Keratinocyte (primary cell): ENCODE results near the gene GALNT14. TPM values are rescaled to one million over a fixed set of nuclear protein-coding genes. Genes with fewer than 3 reads are reported as not detected.

Source experiments
- DNase-seq: peaks from one replicate; pipeline ENCODE4 v3.0.0-alpha.2; 2011; ENCODE audit warnings: low read depth, missing footprints, low spot score
- FAIRE-seq: peaks from 2 replicates; lab custom pipeline; 2011; peaks lifted over from hg19 to GRCh38; lab: Jason Lieb, UNC
- H2AFZ ChIP-seq: 2 replicates; pipeline ENCODE4 v1.6.0; 2012; ENCODE audit warnings: low read length, control low read depth, inconsistent platforms; ENCODE audit not compliant: control insufficient read depth
- H3K27ac ChIP-seq: 2 replicates; pipeline ENCODE4 v1.5.1; 2011; ENCODE audit warnings: low read length; ENCODE audit not compliant: control insufficient read depth, insufficient read depth
- H3K27me3 ChIP-seq: 3 replicates; pipeline ENCODE4 v1.6.0; 2011; ENCODE audit warnings: low read length; ENCODE audit not compliant: control insufficient read depth, insufficient read depth; ENCODE audit errors: extremely low read depth
- H3K36me3 ChIP-seq, 2 experiments: 2 replicates in 1 of 2; 3 replicates in 1 of 2; pipeline ENCODE4 v1.5.1; 2011; ENCODE audit warnings: low read length in 2 of 2, mild to moderate bottlenecking in 1 of 2; ENCODE audit not compliant: control insufficient read depth in 2 of 2, insufficient read depth in 2 of 2; ENCODE audit errors: extremely low read depth in 1 of 2
- H3K4me1 ChIP-seq: 3 replicates; pipeline ENCODE4 v1.5.1; 2011; ENCODE audit warnings: low read length; ENCODE audit not compliant: control insufficient read depth, insufficient read depth; ENCODE audit errors: extremely low read depth
- H3K4me2 ChIP-seq: 3 replicates; pipeline ENCODE4 v1.6.0; 2011; ENCODE audit warnings: low read depth, low read length; ENCODE audit not compliant: control insufficient read depth, insufficient read depth; ENCODE audit errors: extremely low read depth
- H3K4me3 ChIP-seq, 3 experiments: fragments of 200-600 bp in 1 of 3; sonication (generic) in 1 of 3; 2 replicates in 2 of 3; 3 replicates in 1 of 3; pipeline ENCODE4 v1.5.1; 2011 to 2016; ENCODE audit warnings: low read length in 3 of 3, mild to moderate bottlenecking in 3 of 3, control low read depth in 2 of 3, inconsistent platforms in 1 of 3, low read depth in 1 of 3, mixed read lengths in 1 of 3, mixed run types in 1 of 3, moderate library complexity in 1 of 3; ENCODE audit not compliant: control insufficient read depth in 2 of 3, insufficient read depth in 2 of 3; ENCODE audit errors: extremely low read depth in 1 of 3
- H3K79me2 ChIP-seq: 2 replicates; pipeline ENCODE4 v1.6.0; 2012; ENCODE audit warnings: low read length; ENCODE audit not compliant: control insufficient read depth, insufficient read depth
- H3K9ac ChIP-seq: 3 replicates; pipeline ENCODE4 v1.6.0; 2011; ENCODE audit warnings: low read length; ENCODE audit not compliant: control insufficient read depth, insufficient read depth; ENCODE audit errors: extremely low read depth
- H3K9me1 ChIP-seq: 3 replicates; pipeline ENCODE4 v1.6.0; 2011; ENCODE audit warnings: low read length; ENCODE audit not compliant: control insufficient read depth, insufficient read depth; ENCODE audit errors: extremely low read depth
- H3K9me3 ChIP-seq: 2 replicates; pipeline ENCODE4 v1.5.1; 2012; ENCODE audit warnings: low read depth, low read length; ENCODE audit not compliant: control insufficient read depth
- H4K20me1 ChIP-seq: 3 replicates; pipeline ENCODE4 v1.6.0; 2011; ENCODE audit warnings: low read length; ENCODE audit not compliant: control insufficient read depth, insufficient read depth; ENCODE audit errors: extremely low read depth
- EZH2 ChIP-seq: IDR thresholded peaks from one replicate; pipeline ENCODE4 v1.6.1; 2012; ENCODE audit warnings: inconsistent platforms, mild to moderate bottlenecking, low read length, moderate library complexity
- dilution Hi-C: fragments of 300-500 bp; cut with MboI; formaldehyde crosslinking; loops from one replicate; pipeline ENCODE4 v1.7.0; 2020; ENCODE audit warnings: low sequenced_read_pairs; ENCODE audit not compliant: extremely low pct_ligation_motif_present
- polyA plus RNA-seq, 5 experiments: library from polyadenylated mRNA; depleted of rRNA in 3 of 5; stranded (reverse) in 3 of 5; stranded (forward) in 1 of 5; unstranded in 1 of 5; fragments of >200 nt; gene quantifications; 1 replicate in 1 of 5; 2 replicates in 3 of 5; 3 replicates in 1 of 5; pipeline versions ENCODE4 v1.2.1 to v1.2.3, GENCODE V29; 2011 to 2012; ENCODE audit warnings: missing spikeins in 2 of 5, low read depth in 1 of 5, low replicate concordance in 1 of 5
- TF ChIP-seq, protein P1 (sequence below), 3 experiments: IDR thresholded peaks in 1 of 3; conservative IDR thresholded peaks in 1 of 3; optimal IDR thresholded peaks in 1 of 3; 2 replicates in 2 of 3; 3 replicates in 1 of 3; pipeline versions ENCODE3 to v1.5.1; 2011; ENCODE audit warnings: low read length in 3 of 3, mild to moderate bottlenecking in 3 of 3, moderate library complexity in 2 of 3, control low read depth in 1 of 3, inconsistent platforms in 1 of 3; ENCODE audit not compliant: insufficient read depth in 2 of 3; ENCODE audit errors: extremely low read depth in 1 of 3

The GALNT14 gene
- polyA plus RNA-seq, 1 donor (not counting 4 experiments of a cell fraction or from before 2014, with no cell fraction given) = 27.4 TPM

DNA sequence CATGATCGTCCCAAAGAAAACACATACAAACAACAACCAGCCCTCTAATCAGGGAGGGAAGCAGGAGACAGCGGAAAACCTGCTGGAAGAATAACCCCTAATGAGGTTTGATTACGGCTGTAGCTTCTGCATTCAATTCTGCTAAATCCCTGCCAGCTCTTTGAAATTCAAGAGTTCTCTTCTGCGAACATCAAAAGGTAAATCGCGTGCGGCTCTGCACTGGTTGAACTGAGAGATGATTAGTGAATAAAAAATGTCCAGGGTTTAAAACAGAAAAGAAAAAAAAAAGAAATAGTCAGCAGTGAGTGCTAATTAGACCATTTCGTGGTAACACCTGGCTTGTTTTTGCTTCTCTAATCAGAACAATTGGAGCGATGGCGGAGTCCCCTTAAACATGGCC lies 178.0 kb downstream of the GALNT14 start:
- H3K4me1 ChIP-seq = no peaks in the 10 kb centered on the region
- no peaks in the 10 kb centered on the region for H3K79me2 ChIP-seq
- DNase-seq (no peak), FAIRE-seq (no peak)
- no peaks in the 10 kb centered on the region for H3K27me3 ChIP-seq
- dilution Hi-C loops = no loop called here
- H3K9me1 ChIP-seq = no peaks in the 10 kb centered on the region
- H3K9me3 ChIP-seq = no peaks in the 10 kb centered on the region
- H3K9ac ChIP-seq = no peak overlapping the region
- TF ChIP-seq, protein P1, sequence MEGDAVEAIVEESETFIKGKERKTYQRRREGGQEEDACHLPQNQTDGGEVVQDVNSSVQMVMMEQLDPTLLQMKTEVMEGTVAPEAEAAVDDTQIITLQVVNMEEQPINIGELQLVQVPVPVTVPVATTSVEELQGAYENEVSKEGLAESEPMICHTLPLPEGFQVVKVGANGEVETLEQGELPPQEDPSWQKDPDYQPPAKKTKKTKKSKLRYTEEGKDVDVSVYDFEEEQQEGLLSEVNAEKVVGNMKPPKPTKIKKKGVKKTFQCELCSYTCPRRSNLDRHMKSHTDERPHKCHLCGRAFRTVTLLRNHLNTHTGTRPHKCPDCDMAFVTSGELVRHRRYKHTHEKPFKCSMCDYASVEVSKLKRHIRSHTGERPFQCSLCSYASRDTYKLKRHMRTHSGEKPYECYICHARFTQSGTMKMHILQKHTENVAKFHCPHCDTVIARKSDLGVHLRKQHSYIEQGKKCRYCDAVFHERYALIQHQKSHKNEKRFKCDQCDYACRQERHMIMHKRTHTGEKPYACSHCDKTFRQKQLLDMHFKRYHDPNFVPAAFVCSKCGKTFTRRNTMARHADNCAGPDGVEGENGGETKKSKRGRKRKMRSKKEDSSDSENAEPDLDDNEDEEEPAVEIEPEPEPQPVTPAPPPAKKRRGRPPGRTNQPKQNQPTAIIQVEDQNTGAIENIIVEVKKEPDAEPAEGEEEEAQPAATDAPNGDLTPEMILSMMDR (optimal IDR thresholded peaks at IDR 0.05 in 1 of 3, IDR thresholded peaks at IDR 0.05 in 1 of 3, conservative IDR thresholded peaks at IDR 0.05 in 1 of 3; ENCODE audit: extremely low read depth in 1 of 3, insufficient read depth in 2 of 3, low read length in 3 of 3) = no peak
- TF ChIP-seq EZH2 = no peak
- H3K27ac ChIP-seq = no peak overlapping the region
- H4K20me1 ChIP-seq = no peaks in the 10 kb centered on the region
- H2AFZ ChIP-seq = no peak overlapping the region
- peaks cover 0 to 13% of the 10 kb centered on the region in 2 experiments for H3K36me3 ChIP-seq
- H3K4me3 ChIP-seq = no peak overlapping the region
- no peak overlapping the region for H3K4me2 ChIP-seq

DNA sequence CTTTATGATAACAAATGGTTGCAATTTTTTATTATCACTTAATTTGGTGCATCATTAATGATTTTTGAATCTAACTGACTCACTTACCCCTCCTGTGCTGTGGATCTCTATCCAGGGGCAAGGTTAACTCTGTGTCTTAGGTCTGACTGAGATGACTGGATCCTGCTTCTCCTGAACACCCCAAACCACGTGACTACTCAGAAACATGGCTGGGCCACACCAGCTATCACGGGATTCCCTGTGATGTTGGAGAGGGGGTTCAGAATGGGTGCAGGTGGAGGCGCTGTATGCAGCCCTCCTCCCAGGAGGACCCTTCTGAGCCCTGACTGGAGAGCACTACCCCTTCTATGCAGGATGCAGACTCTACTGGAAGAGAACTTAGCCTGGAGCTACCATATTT lies 178.6 kb downstream of the GALNT14 start:
- DNase-seq (no peak), FAIRE-seq (no peak)
- no peaks in the 10 kb centered on the region for H3K9me1 ChIP-seq
- H3K9me3 ChIP-seq = no peaks in the 10 kb centered on the region
- H3K4me1 ChIP-seq = no peaks in the 10 kb centered on the region
- dilution Hi-C loops = no loop called here
- H3K79me2 ChIP-seq = no peaks in the 10 kb centered on the region
- no peak overlapping the region for H3K27ac ChIP-seq
- no peak overlapping the region for H2AFZ ChIP-seq
- peaks cover 0 to 13% of the 10 kb centered on the region in 2 experiments for H3K36me3 ChIP-seq
- H3K4me3 ChIP-seq = no peak overlapping the region
- no peak for TF ChIP-seq EZH2
- TF ChIP-seq, protein P1 (optimal IDR thresholded peaks at IDR 0.05 in 1 of 3, IDR thresholded peaks at IDR 0.05 in 1 of 3, conservative IDR thresholded peaks at IDR 0.05 in 1 of 3; ENCODE audit: extremely low read depth in 1 of 3, insufficient read depth in 2 of 3, low read length in 3 of 3) = no peak
- H3K9ac ChIP-seq = no peak overlapping the region
- no peaks in the 10 kb centered on the region for H3K27me3 ChIP-seq
- no peaks in the 10 kb centered on the region for H4K20me1 ChIP-seq
- H3K4me2 ChIP-seq = no peak overlapping the region
